Measurements from ENCODE around the gene TRAPPC3L. TPM values are rescaled to one million over a fixed set of nuclear protein-coding genes. Genes with fewer than 3 reads are reported as not detected.
"Not testable (repeated sequence)": the region's sequence is repeated elsewhere in the genome, so short reads cannot be mapped to it uniquely, and the experiment has no call there.

The TRAPPC3L gene
- total RNA-seq, 1 donor from 2014 or later, result 1.4 TPM

DNA sequence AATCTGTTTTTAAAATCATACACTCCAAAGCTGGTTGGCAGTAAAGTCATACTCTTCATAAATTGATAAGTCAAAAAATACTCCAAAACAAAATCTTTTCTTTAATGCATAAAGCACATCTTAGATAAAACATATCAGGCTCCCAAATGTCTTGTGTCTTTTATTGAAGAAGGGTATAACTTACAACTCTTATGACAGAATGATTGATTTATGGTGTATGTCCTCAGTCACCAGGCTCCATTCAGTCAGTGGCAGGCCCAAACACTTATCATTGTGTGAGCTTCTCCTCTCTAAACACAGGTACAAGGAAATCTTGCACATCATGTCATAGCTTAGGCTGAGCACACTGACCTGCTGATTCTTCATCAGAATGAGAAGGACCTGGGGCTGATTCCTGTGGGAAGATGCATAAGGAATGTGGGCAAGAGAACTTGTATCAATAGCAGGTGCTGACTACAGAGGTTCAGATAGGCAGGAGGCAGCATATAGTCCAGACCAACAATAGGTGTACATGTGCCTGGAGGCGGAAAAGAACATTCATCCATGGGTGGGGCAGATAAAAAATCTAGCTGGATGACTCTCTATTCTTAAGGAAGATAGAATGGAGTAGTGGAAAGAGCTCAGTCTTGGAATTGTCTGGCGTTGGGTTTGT lies 32.1 kb downstream of the TRAPPC3L start:
- DNase-seq (ENCODE audit: low spot score), result no peak

DNA sequence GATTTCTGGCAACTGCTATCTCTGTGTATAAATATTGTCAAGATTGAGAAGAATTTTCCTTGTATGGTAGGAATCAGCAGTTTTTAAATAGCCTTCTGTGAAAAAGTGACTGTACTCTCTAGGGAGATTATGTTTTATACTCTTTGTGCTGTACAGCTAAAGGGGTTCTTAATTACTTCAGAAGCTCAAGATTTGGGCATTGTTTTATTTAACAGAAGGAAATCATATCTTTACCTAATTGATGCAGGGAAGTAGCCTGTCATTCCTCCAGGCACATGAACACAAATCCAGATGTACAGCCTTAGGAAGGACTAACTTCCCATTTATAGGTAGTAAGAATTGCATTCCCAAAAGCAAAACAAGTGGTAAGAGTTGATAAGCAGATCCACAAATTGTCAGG lies 32.8 kb downstream of the TRAPPC3L start:
- DNase-seq (ENCODE audit: low spot score), result peak; percentile 17

DNA sequence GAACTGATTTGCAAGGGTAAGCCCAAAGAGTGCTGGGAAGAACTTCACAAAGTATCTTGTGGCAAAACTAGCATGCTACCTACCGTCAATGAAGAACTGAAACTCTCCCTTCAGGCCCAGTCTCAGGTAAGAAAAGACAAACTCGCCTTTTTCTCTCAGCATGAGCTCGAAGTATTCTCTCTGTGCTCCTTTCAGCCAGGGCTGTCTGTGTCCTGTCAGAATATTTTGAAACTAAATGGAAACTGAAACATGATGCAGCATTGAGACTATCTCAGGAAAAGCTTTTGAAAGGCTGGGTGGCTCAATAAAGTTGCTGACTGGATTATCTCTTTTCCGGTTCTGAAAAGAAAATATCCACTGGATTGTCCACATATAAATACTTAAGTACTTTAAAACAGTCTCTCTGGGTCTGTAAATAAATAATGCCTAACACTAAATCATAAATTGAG lies 33.3 kb downstream of the TRAPPC3L start:
- peak; percentile 50 for DNase-seq (ENCODE audit: low spot score)

DNA sequence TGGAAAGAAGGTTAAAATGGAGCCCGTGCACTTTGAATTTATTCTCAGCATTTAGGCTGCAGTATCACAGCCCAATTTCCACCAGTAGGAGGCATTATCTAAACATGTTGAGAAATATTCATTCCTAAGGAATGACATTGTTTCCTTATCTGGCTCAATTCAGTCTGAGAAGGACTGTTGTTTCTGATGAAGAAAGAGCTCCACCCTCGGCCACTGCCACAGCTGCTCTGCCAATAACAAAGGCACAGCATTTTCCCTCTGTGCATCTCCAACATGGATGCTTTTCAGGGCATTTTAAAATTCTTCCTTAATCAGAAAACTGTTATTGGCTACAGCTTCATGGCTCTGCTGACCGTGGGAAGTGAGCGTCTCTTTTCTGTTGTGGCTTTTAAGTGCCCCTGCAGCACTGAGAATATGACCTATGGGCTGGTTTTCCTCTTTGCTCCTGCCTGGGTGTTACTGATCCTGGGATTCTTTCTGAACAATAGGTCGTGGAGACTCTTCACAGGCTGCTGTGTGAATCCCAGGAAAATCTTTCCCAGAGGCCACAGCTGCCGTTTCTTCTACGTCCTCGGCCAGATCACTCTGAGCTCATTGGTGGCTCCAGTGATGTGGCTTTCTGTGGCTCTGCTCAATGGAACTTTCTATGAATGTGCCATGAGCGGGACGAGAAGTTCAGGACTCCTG lies 33.9 kb downstream of the TRAPPC3L start, which contains the start of gene CALHM5:
Gene CALHM5 (plus strand): TSS at position 216 of the 687 bp plus-strand sequence. CDS start 58 bp downstream, at position 274.
- DNase-seq (ENCODE audit: low spot score), result peak; percentile 76

DNA sequence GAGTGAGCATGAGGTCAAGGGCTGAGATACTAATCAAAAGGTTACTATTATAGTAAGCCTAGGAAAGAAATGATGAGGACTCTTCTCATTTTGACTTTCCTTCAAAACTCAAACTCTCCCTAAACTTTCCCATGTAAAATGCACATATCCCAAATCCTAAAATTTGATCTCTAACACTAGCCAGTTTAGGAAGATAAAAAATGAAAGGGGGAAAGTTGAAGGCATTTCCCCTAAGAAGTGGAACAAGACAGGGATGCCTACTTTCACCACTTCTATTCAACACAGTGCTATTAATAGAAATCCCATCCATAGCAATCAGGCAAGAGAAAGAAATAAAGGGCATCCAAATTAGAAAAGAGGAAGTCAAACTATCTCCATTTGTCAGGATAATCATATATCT lies 37.0 kb downstream of the TRAPPC3L start:
- no peak for DNase-seq (ENCODE audit: low spot score)

DNA sequence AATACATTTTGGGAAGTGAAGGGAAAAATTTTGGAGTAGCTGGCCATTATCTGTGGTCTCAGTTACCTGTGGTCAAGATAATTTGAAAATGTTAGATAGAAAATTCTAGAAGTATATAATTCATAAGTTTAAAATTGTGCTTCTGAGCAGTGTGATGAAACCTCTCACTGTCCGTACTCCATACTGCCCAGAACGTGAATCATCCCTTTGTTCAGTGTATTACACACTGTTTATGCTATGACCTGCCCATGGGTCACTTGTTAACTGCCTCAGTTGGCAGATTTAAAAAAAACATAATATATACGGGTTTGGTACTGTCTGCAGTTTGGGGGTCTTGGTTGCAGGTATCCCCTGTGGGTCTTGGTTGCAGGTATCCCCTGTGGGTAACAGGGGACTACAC lies 38.2 kb downstream of the TRAPPC3L start:
- DNase-seq (ENCODE audit: low spot score), result no peak

DNA sequence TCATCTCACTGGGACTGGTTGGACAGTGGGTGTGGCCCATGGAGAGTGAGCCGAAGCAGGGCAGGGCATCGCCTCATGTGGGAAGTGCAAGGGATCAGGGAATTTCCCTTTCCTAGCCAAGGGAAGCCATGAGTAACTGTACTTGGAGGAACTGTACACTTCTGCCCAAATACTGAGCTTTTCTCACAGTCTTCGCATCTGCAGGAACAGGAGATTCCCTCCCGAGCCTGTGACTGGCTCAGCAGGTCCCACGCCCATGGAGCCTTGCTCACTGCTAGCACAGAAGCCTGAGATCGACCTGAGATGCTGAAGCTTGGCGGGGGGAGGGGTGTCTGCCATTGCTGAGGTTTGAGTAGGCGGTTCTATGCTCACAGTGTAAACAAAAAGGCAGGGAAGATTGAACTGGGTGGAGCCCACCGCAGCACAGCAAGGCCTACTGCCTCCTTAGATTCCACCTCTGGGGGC lies 44.5 kb downstream of the TRAPPC3L start:
- peak; percentile 13 for DNase-seq (ENCODE audit: low spot score)

DNA sequence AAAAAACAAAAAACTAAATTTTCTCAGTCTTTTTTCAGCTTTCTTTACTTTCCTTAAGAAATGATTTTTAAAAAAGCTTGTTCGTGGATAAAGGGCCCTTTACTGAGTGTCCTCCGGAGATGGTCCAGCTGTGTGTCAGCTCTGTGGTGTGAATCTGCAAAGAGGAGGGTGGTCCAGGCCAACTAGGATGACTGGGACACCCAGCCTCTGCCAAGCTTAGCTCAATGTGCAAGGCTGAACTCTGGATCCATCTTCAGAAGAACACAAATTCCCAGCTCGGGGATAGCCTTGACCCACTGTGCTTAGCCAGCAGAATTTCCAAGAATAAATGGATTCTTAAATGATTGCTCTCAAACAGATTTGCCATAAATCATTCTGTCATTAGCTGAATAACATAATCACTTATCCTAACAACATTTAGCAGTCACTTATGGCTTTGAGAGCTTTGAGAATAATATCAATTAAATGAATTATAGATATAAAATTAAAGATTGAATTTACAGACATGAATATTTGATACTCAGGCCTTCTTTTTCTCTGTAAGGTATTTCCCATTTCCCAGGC lies 48.3 kb downstream of the TRAPPC3L start:
- DNase-seq (ENCODE audit: low spot score), result no peak

DNA sequence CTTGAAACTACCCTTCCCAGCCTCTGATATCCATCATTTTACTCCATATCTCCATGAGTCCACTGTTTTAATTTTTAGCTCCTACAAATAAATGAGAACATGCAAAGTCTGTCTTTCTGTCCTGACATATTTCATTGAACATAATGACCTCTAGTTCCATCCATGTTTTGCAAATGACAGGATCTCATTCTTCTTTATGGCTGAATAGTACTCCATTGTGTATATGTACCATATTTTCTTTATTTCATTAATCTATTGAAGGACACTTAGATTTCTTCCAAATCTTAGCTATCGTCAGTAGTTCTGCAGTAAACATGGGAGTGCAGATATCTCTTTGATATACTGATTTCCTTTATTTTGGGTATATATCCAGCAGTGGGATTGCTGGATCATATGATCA lies 50.3 kb downstream of the TRAPPC3L start:
- DNase-seq (ENCODE audit: low spot score), result not testable (repeated sequence)

DNA sequence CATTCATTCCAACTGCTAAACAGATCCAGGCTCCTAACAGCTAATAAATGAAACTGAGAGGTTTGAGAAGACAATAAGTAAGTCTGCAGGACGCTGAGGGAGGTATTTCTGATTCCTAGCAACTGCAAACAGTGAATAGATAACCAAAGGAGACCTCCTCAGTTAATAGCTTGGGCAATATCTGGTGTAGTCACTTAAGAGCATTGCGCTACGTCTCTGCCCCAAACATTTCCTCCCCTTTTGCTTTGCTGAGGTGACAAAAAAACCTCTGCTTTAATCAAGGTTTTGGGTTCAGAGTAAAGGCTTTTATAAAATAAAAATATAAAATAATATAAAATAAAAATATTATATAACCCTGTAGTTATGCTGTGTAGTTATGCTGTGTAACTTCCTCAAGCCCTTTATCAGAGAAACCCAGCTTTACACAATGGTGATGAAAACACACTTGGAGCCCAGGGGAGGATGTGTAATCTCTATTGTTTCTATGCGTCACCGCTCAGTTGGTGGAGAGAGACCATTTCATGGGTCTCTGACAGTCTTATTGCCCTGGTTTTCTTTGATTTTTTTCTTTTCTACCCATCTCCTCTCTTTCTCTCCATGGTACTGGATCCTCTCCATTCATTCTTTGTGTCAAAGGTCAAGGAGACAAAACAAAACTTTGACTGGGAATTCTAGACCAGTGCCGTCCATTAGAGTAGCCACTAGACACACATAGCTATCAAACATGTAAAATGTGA lies 53.0 kb downstream of the TRAPPC3L start:
- no peak for DNase-seq (ENCODE audit: low spot score)

DNA sequence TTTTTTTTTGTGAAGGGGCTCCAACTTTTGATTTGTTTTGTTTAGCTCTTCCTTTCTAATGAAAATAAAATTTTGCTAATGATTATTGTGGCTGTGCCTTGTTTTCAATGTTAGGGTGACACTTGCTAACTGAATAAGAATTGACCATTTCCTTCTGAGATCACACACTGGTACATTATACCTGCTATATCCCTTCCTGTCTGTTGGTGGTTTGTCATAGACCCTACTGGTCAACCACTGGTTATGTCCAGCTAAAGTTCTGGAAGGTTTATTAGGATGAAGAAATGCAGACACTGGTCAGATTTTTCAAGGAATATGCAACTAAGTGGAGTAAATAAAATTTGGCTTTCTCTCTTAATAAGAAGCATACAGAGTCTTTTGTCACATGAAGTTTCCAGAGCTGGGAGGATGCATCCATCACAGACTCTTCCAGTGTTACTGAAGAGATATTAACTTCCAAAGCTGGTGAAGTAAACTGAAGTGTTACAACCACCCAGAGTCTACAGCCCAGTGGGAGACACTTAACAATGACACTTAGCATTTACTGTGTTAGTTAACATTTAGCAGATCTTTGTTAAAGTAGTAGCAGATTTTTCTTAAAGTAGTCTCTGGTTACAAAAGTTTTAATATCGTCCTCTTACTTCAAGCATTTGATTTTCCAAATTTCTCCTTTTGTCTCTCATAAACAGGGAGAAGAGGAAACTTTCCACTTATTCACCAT lies 53.7 kb downstream of the TRAPPC3L start:
- DNase-seq (ENCODE audit: low spot score), result no peak

DNA sequence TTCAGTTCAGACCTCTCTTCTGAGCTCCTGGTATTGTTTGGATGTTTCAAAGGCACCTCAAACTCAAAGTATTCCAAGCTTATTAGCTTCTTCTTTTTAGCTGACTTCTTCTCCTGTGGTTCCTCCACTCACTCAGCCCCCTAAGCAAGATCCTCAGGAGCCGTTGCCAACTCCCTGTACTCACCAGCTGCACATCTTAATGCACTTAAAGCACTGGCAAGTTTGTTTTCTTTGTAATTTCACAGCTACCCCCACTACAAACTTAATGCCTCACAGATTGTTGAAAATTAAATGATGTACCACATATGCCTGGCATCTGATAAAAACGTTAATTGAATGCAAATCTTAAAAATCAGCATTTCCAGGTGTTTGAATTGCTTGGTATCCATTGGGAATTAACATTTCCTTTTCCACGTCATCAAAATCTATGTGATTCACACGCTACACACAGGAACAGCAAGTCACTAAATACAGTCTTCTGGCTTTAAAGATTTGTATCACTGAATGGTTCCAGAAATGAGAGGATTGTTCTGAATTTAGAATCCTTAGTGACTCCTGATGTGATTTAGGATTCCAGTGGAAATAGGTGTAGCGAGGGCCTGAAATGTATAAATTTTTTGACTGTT lies 59.8 kb downstream of the TRAPPC3L start:
- DNase-seq (ENCODE audit: low spot score), result no peak

DNA sequence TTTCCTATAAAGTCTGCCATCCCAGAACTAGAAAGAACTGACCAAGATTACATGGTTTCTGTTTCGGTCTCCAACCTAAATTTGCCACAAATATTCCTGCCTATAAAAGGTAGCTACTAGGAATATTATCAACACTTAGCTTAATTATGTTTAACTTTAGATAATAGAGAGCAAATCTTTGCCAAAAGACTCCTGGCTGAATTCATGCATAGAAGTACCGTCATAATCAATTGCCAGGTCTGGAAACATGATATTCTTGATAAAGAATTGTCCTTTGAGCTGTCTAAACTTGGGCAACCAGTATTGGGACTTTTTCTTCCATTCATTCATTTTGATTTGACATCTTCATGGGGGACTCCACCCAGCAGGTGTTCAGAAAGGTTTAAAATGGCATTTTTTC lies 61.9 kb downstream of the TRAPPC3L start:
- DNase-seq (ENCODE audit: low spot score), result no peak

DNA sequence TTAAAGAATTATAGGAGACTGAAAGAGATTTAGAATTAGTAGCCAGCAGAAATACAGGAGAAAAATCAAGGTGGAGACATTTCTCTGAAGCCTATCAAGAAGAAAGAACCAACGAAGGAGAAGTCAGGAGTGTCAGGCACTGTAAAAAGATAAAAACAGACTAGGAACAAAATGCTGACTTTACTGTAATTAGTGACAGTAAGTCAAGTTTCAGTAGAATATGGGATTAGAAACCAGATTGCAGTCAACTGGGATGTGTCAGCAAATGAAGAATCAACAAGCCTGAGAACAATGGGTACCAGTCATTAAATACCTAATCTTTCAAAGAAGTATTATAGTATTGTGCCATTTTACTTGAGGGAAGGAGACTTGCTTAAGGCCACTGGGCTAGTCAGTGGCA lies 62.7 kb downstream of the TRAPPC3L start:
- no peak for DNase-seq (ENCODE audit: low spot score)

DNA sequence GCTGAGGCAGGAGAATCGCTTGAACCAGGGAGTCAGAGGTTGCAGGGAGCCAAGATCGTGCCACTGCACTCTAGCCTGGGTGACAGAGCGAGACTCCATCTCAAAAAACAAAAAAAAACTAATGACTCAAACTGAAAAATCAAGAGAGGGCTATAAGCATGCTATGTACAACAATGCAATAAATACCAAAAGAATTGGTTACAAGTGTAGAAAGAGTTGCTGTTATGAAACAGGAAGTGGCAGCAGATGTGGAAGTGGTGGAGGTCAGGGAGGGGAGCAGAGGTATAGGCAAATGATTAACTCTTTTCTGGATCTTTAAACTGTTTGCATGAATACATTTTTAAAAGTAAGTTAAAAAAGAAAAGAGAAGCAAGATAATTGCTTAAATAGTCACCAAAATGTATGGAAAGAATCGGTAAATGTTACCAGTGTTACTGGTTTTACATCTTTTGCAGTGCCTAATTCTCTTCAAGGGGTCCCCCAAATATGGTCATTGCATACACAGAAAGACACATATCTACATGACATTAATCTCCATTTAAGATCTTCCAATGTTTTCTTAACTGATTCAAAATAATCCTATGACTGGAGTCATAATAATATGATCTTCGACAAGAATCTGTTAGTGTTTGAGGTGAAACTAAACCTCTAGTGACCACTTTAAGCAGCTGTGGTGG lies 69.3 kb downstream of the TRAPPC3L start:
- DNase-seq (ENCODE audit: low spot score), result no peak

DNA sequence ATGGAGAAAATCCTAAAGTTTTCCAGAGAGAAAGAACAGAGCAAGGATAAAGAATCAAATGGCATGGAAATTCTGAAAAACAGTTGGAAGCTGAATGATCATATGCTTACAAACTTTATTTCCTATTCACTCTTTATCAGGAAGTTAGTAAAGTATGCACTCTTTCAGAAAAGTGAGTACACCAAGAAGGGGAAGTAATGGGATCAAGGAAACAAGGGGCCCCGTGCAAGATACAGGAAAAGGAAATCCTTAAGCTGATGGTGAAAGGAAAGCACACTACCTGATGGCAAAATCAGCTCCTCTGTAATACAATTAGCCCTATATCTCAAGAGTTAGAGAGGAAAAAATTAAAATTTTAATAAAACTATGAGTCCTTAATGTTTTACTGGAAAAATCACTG lies 70.3 kb downstream of the TRAPPC3L start:
- no peak for DNase-seq (ENCODE audit: low spot score)

DNA sequence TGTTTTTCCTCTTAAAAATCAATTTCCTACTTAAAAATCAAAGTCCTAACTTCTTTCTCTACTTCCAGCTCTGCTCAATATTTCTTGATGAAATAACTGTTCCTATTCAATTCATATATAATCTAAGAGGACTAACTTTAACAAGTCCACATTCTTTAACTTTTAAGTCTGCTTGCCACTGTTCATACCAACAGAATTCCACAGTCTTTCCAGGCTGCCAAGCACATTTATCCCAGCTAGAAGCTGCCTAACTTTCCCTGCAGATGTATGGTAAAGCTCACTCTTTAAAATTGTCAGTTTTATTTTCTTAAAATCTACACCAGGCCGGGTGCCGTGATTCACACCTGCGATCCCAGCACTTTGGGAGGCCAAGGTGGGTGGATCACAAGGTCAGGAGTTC lies 72.8 kb downstream of the TRAPPC3L start:
- peak; percentile 40 for DNase-seq (ENCODE audit: low spot score)

DNA sequence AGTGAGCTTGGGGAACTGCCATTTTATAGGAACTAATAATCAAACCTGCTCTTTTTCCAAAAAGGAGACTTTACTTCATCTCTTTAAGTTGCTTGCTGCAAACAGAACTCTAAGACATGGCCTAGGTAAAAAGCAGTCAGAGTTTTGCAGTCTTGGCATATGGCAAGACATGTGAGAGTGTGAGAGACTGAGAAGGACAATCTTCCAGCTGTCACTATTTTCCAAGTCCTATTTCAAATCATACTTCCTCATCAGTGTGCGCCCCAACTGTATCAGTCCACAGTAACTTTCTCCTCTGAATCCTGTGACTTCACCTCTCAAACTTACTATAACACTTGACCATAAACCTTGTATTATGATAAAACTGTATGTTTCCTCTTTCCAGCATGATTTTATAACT lies 74.0 kb downstream of the TRAPPC3L start:
- DNase-seq (ENCODE audit: low spot score), result no peak

DNA sequence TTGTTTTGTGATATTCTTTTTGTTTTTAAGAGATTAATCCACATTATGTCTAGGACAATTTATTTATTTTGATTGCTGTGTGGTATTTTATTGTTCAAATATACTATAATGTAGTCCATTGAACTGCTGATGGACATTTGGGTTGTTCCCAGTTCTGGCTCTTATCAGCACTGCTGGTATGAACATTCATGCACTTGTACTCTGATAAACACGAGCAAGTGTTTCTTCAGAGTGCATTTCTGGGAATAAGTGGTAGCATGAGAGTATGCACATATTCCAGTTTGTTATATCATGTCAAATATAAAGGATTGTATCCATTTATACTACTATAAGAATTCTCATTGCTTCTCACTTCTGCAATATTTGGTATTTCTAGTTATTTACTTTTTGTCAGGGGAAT lies 77.2 kb downstream of the TRAPPC3L start:
- DNase-seq (ENCODE audit: low spot score), result no peak

DNA sequence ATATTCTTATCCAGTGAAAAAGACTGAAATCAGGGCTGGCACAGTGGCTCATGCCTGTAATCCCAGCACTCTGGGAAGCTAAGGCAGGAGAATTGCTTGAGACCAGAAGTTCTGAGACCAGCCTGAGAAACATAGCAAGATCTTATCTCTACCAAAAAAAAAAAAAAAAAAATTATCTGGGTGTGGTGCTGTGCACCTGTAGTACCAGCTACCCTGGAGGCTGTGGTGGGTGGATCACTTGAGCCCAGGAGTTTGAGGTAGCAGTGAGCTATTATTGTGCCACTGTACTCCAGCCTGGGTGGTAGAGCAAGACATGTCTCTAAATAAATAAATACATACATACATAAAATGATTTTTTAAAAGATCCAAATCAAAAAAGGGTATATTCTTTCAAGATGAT lies 78.0 kb downstream of the TRAPPC3L start:
- no peak for DNase-seq (ENCODE audit: low spot score)
